Ishikawa (cell line): ENCODE results near the gene TRPC6.

Experiments used
- CEBPB ChIP-seq: IDR thresholded peaks from 2 replicates; pipeline ENCODE4 v1.6.1; 2012
- CREB1 ChIP-seq: IDR thresholded peaks from 2 replicates; pipeline ENCODE4 v1.6.1; 2012; ENCODE audit warnings: low read depth
- EGR1 ChIP-seq: IDR thresholded peaks from 2 replicates; pipeline ENCODE4 v1.6.1; 2012
- EP300 ChIP-seq: IDR thresholded peaks from 2 replicates; pipeline ENCODE4 v1.6.1; 2012; ENCODE audit warnings: borderline replicate concordance
- FOXM1 ChIP-seq: IDR thresholded peaks from 2 replicates; pipeline ENCODE4 v1.6.1; 2012; ENCODE audit warnings: low read depth, borderline replicate concordance
- MAX ChIP-seq: IDR thresholded peaks from 2 replicates; pipeline ENCODE4 v1.6.1; 2012
- NFIC ChIP-seq: IDR thresholded peaks from 2 replicates; pipeline ENCODE4 v1.6.1; 2012
- RAD21 ChIP-seq: IDR thresholded peaks from 2 replicates; pipeline ENCODE4 v1.6.1; 2012; ENCODE audit warnings: low read depth
- REST ChIP-seq: IDR thresholded peaks from 2 replicates; pipeline ENCODE4 v1.6.1; 2012; ENCODE audit warnings: low read depth, mild to moderate bottlenecking
- TAF1 ChIP-seq: IDR thresholded peaks from 2 replicates; pipeline ENCODE4 v1.6.1; 2012; ENCODE audit warnings: low read depth, mild to moderate bottlenecking
- TCF12 ChIP-seq: IDR thresholded peaks from 2 replicates; pipeline ENCODE4 v1.6.1; 2012; ENCODE audit warnings: low read depth
- TEAD4 ChIP-seq: IDR thresholded peaks from 2 replicates; pipeline ENCODE4 v1.6.1; 2012
- USF1 ChIP-seq: IDR thresholded peaks from 2 replicates; pipeline ENCODE4 v1.6.1; 2012
- YY1 ChIP-seq: IDR thresholded peaks from 2 replicates; pipeline ENCODE4 v1.6.1; 2012; ENCODE audit warnings: low read depth
- ZBTB7A ChIP-seq: IDR thresholded peaks from 2 replicates; pipeline ENCODE4 v1.6.1; 2012; ENCODE audit warnings: low read depth

TRPC6 gene

GRCh38 chr11:101407324-101407723 lies 176.5 kb downstream of the TRPC6 start:
- no peak for TF ChIP-seq USF1
- TF ChIP-seq EP300: no peak
- TF ChIP-seq CREB1: no peak
- no peak for TF ChIP-seq CEBPB
- no peak for TF ChIP-seq REST
- no peak for TF ChIP-seq RAD21
- TF ChIP-seq MAX: no peak
- TF ChIP-seq ZBTB7A: no peak
- TF ChIP-seq TCF12: no peak
- TF ChIP-seq EGR1: no peak
- TF ChIP-seq TAF1: no peak
- TF ChIP-seq FOXM1: no peak
- no peak for TF ChIP-seq YY1
- no peak for TF ChIP-seq NFIC
- no peak for TF ChIP-seq TEAD4
